Esophagus muscularis mucosa (tissue), 4 donors: ENCODE measurements around the gene FANCC.

ENCODE experiments used
- CTCF ChIP-seq, 3 experiments: fragments of 200-600 bp in 2 of 3; fragments of 450-650 bp in 1 of 3; sonication (generic) in 2 of 3; IDR thresholded peaks; one replicate each; pipeline ENCODE4 v1.5.1; 2017 to 2019; ENCODE audit warnings: antibody characterized with exemption in 3 of 3, mild to moderate bottlenecking in 2 of 3, moderate library complexity in 1 of 3
- EP300 ChIP-seq: sonication (generic); formaldehyde crosslinking; IDR thresholded peaks from one replicate; pipeline ENCODE4 v1.6.1; 2017; ENCODE audit warnings: antibody characterized with exemption
- POLR2A ChIP-seq: fragments of 450-650 bp; IDR thresholded peaks from one replicate; pipeline ENCODE4 v1.6.1; 2017; ENCODE audit warnings: antibody characterized with exemption, moderate library complexity, mild to moderate bottlenecking, low read depth
- POLR2AphosphoS5 ChIP-seq, 2 donors: sonication (generic); formaldehyde crosslinking; IDR thresholded peaks; one replicate each; pipeline ENCODE4 v1.6.1; 2017; ENCODE audit warnings: antibody characterized with exemption in 2 of 2

GRCh38 chr9:95261890-95262289 is 55.6 kb downstream of the FANCC start:
- TF ChIP-seq CTCF (IDR thresholded peaks at IDR 0.05) (no peak), POLR2A (no peak), POLR2AphosphoS5 (IDR thresholded peaks at IDR 0.05) (no peak), EP300 (no peak)
